Tibial nerve (tissue), 4 donors: ENCODE results near the gene SAMD13. TPM values are rescaled to one million over a fixed set of nuclear protein-coding genes. Genes with fewer than 3 reads are reported as not detected.
A peak's percentile ranks its signal among the peaks of the same experiment; 100 is the strongest.

Source experiments
- DNase-seq, 2 donors: peaks; one replicate each; pipeline ENCODE4 v3.0.0-alpha.2; 2019; ENCODE audit warnings: low spot score in 2 of 2
- H3K27ac ChIP-seq, 4 donors: fragments of 200-600 bp; sonication (generic) in 3 of 4; one replicate each; pipeline ENCODE4 v1.5.1; 2017 to 2019; ENCODE audit warnings: mild to moderate bottlenecking in 1 of 4
- H3K27me3 ChIP-seq, 2 donors: fragments of 200-600 bp; sonication (generic) in 1 of 2; one replicate each; pipeline versions ENCODE4 v1.5.1 to v1.6.0; 2017 to 2019
- H3K36me3 ChIP-seq, 3 donors: fragments of 200-600 bp; sonication (generic); one replicate each; pipeline ENCODE4 v1.5.1; 2018 to 2019
- H3K4me1 ChIP-seq, 4 donors: fragments of 200-600 bp; sonication (generic) in 3 of 4; one replicate each; pipeline ENCODE4 v1.5.1; 2017 to 2019
- H3K4me3 ChIP-seq, 4 donors: fragments of 200-600 bp; sonication (generic) in 3 of 4; one replicate each; pipeline ENCODE4 v1.5.1; 2017 to 2019; ENCODE audit warnings: mild to moderate bottlenecking in 1 of 4, moderate library complexity in 1 of 4
- H3K9me3 ChIP-seq, 4 donors: fragments of 200-600 bp; sonication (generic) in 3 of 4; one replicate each; pipeline ENCODE4 v1.5.1; 2017 to 2019
- EP300 ChIP-seq, 2 donors: sonication (generic); formaldehyde crosslinking; IDR thresholded peaks; one replicate each; pipeline ENCODE4 v1.6.1; 2017; ENCODE audit warnings: antibody characterized with exemption in 2 of 2, mild to moderate bottlenecking in 1 of 2
- POLR2A ChIP-seq, 2 donors: fragments of 450-650 bp; IDR thresholded peaks; one replicate each; pipeline ENCODE4 v1.6.1; 2017; ENCODE audit warnings: antibody characterized with exemption in 2 of 2, mild to moderate bottlenecking in 2 of 2, moderate library complexity in 2 of 2
- whole genome bisulfite sequencing, 2 donors: methylation state at CpG; one replicate each; pipeline ENCODE4 v1.1.5; 2018; 5-methylcytosine and 5-hydroxymethylcytosine counted together
- total RNA-seq, 4 donors: library from RNA; depleted of rRNA; stranded (reverse); fragments of >200 nt; gene quantifications; one replicate each; pipeline ENCODE4 v1.1.0, GENCODE V29; 2016
- TF ChIP-seq, protein P1 (sequence below), 5 experiments: fragments of 200-600 bp in 3 of 5; fragments of 450-650 bp in 2 of 5; sonication (generic) in 3 of 5; IDR thresholded peaks; one replicate each; pipeline ENCODE4 v1.5.1; 2016 to 2019; ENCODE audit warnings: antibody characterized with exemption in 5 of 5, mild to moderate bottlenecking in 3 of 5, moderate library complexity in 2 of 5

SAMD13 gene
- total RNA-seq, 4 donors from 2014 or later: 1.0 to 1.5 TPM; not detected in 2

GRCh38 chr1:84367219-84367618, 65.7 kb downstream of the SAMD13 start:
- TF ChIP-seq EP300 (IDR thresholded peaks at IDR 0.05) (peak in 1 of 2 donors; percentile 13), POLR2A (IDR thresholded peaks at IDR 0.05) (no peak)
- TF ChIP-seq, protein P1, sequence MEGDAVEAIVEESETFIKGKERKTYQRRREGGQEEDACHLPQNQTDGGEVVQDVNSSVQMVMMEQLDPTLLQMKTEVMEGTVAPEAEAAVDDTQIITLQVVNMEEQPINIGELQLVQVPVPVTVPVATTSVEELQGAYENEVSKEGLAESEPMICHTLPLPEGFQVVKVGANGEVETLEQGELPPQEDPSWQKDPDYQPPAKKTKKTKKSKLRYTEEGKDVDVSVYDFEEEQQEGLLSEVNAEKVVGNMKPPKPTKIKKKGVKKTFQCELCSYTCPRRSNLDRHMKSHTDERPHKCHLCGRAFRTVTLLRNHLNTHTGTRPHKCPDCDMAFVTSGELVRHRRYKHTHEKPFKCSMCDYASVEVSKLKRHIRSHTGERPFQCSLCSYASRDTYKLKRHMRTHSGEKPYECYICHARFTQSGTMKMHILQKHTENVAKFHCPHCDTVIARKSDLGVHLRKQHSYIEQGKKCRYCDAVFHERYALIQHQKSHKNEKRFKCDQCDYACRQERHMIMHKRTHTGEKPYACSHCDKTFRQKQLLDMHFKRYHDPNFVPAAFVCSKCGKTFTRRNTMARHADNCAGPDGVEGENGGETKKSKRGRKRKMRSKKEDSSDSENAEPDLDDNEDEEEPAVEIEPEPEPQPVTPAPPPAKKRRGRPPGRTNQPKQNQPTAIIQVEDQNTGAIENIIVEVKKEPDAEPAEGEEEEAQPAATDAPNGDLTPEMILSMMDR (IDR thresholded peaks at IDR 0.05): no peak
- Histone ChIP-seq H3K36me3 (no peaks in the 10 kb centered on the region), H3K9me3 (no peaks in the 10 kb centered on the region), H3K27me3 (no peaks in the 10 kb centered on the region), H3K27ac (no peak overlapping the region), H3K4me3 (no peak overlapping the region), H3K4me1 (peaks cover 0 to 20% (median 0%) of the 10 kb centered on the region in 4 donors)
- WGBS, 2 donors: 70 to 82% methylated on average over 1 of the region's 1 CpG
- DNase-seq: no peak

DNA sequence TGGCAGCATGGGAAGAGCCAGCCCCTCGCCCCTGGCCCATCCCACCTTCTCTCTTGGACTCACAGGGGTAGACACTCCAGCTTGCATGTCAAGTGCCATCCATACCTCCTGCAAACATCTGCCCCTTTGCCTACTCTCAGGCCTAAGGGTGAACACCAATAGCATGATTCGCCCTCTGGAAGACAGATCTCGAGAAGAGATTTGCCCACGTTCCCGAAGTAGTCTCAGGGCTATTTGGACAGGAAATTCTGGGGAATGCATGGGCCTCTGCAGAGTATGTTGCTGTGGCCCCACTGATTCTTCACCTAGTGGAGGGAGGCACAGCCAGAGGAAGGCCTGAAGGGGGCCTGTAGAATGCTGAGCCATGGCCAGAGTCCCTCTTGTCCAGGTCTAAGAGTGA, 66.9 kb downstream of the SAMD13 start:
- WGBS, 2 donors: 91 to 92% methylated on average over 5 of the region's 5 CpGs
- TF ChIP-seq EP300 (IDR thresholded peaks at IDR 0.05) (no peak), POLR2A (IDR thresholded peaks at IDR 0.05) (no peak)
- TF ChIP-seq, protein P1 (IDR thresholded peaks at IDR 0.05): no peak

DNA sequence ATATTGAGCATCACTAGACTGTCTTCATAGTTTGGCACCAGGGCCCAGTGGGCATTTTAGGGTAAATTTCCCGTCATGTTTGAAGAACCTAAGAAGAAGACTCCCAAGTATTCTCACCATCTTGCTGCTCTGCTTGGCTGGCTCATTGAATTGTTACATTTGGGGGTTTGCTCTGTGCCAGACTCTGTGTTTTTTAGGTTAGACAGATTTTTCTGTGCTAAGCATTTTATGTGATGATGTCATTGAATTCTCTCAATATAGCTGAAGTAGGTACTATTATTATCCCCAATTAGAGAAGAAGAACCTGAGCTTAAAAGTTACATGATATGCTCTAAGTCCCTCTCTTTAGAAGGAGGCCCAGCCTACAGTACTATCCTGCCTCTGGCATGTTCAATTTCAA, 68.8 kb downstream of the SAMD13 start:
- TF ChIP-seq, protein P1 (IDR thresholded peaks at IDR 0.05): no peak
- no peak for TF ChIP-seq EP300 (IDR thresholded peaks at IDR 0.05)
- no peak for TF ChIP-seq POLR2A (IDR thresholded peaks at IDR 0.05)
- DNase-seq: no peak
- no peak overlapping the region for H3K27ac ChIP-seq
- no peaks in the 10 kb centered on the region for H3K9me3 ChIP-seq
- no peak overlapping the region for H3K4me3 ChIP-seq
- H3K27me3 ChIP-seq: no peaks in the 10 kb centered on the region
- WGBS, 2 donors: 86 to 94% methylated on average over 1 of the region's 1 CpG
- H3K4me1 ChIP-seq: peaks cover 0 to 18% (median 3%) of the 10 kb centered on the region in 4 donors
- no peaks in the 10 kb centered on the region for H3K36me3 ChIP-seq

More for the DNA sequence above, 66.9 kb downstream of the SAMD13 start:
- H3K27me3 ChIP-seq: no peaks in the 10 kb centered on the region
- no peak overlapping the region for H3K27ac ChIP-seq
- no peaks in the 10 kb centered on the region for H3K9me3 ChIP-seq
- H3K4me3 ChIP-seq: no peak overlapping the region
- no peak for DNase-seq
- peaks cover 0 to 13% (median 0%) of the 10 kb centered on the region in 4 donors for H3K4me1 ChIP-seq
- H3K36me3 ChIP-seq: no peaks in the 10 kb centered on the region

- Histone ChIP-seq H3K36me3 (no peaks in the 10 kb centered on the region), H3K27ac (no peak overlapping the region), H3K4me3 (no peak overlapping the region), H3K27me3 (no peaks in the 10 kb centered on the region), H3K4me1 (peaks cover 0 to 18% (median 3%) of the 10 kb centered on the region in 4 donors), H3K9me3 (no peaks in the 10 kb centered on the region)
- 86 to 91% methylated on average over 4 of the region's 4 CpGs for WGBS, 2 donors
- no peak for DNase-seq
- TF ChIP-seq POLR2A (IDR thresholded peaks at IDR 0.05) (no peak), EP300 (IDR thresholded peaks at IDR 0.05) (no peak)
- TF ChIP-seq, protein P1 (IDR thresholded peaks at IDR 0.05): no peak
Measured at GRCh38 chr1:84370831-84371394, 69.4 kb downstream of the SAMD13 start.

GRCh38 chr1:84373436-84374141, 72.1 kb downstream of the SAMD13 start:
- H3K4me3 ChIP-seq: no peak overlapping the region
- no peaks in the 10 kb centered on the region for H3K36me3 ChIP-seq
- H3K27me3 ChIP-seq: no peaks in the 10 kb centered on the region
- H3K27ac ChIP-seq: no peak overlapping the region
- H3K9me3 ChIP-seq: no peaks in the 10 kb centered on the region
- WGBS, 2 donors: 38 to 69% methylated on average over 2 of the region's 2 CpGs
- H3K4me1 ChIP-seq: peaks cover 0 to 19% (median 3%) of the 10 kb centered on the region in 4 donors
- no peak for TF ChIP-seq EP300 (IDR thresholded peaks at IDR 0.05)
- no peak for TF ChIP-seq POLR2A (IDR thresholded peaks at IDR 0.05)
- TF ChIP-seq, protein P1 (IDR thresholded peaks at IDR 0.05): no peak
- DNase-seq: no peak
